Measurements from ENCODE around the gene DSC3. TPM values are rescaled to one million over a fixed set of nuclear protein-coding genes. Genes with fewer than 3 reads are reported as not detected.

The DSC3 gene
- total RNA-seq, 2 experiments from 2014 or later = not detected

DNA sequence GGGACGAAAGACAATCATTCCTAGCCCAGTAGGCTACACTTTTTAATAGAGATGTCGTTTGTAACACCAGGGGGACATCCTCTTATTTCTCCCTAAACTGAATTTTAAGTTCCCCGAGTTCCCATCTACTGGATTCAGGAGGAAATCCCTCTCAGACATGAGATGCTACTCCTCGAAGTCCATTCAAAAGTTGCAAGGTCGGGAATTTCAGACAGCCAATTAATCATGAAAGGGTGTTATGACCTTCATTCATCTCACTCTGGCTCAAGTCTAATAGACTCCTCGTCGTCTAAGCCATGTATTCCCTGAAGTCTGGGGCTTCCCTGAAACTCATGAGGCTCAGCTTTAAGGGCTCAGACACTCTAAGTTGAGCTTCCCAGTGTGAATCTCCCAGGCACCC, 1.2 kb upstream of the DSC3 start:
- no peaks in the 10 kb centered on the region for H3K9me3 ChIP-seq (ENCODE audit: low read length)
- H4K20me1 ChIP-seq (ENCODE audit: insufficient read depth, low read length) = no peaks in the 10 kb centered on the region
- no peaks in the 10 kb centered on the region for H3K36me3 ChIP-seq (ENCODE audit: insufficient read depth, low read length)
- H3K9me2 ChIP-seq (ENCODE audit: insufficient read depth, low read length) = no peaks in the 10 kb centered on the region
- no peaks in the 10 kb centered on the region for H3K79me2 ChIP-seq (ENCODE audit: insufficient read depth, low read depth, low read length)
- ChIA-PET CTCF (ENCODE audit: unreplicated experiment) (no interaction called here), POLR2A (interaction anchor here (1.1 kb wide), 1 partner anchor 19 kb away, joined by 3 read pairs; no protein-coding TSS in a partner anchor)
- H3K4me1 ChIP-seq (ENCODE audit: insufficient read depth, low read length, poor library complexity, severe bottlenecking) = no peaks in the 10 kb centered on the region
- H3K4me2 ChIP-seq (ENCODE audit: low read length) = no peak overlapping the region
- H3K27ac ChIP-seq (ENCODE audit: low read depth, low read length, poor library complexity, severe bottlenecking) = no peak overlapping the region
- no TSS peak for BruUV-seq (replicated peaks)
- TF ChIP-seq, protein P1, sequence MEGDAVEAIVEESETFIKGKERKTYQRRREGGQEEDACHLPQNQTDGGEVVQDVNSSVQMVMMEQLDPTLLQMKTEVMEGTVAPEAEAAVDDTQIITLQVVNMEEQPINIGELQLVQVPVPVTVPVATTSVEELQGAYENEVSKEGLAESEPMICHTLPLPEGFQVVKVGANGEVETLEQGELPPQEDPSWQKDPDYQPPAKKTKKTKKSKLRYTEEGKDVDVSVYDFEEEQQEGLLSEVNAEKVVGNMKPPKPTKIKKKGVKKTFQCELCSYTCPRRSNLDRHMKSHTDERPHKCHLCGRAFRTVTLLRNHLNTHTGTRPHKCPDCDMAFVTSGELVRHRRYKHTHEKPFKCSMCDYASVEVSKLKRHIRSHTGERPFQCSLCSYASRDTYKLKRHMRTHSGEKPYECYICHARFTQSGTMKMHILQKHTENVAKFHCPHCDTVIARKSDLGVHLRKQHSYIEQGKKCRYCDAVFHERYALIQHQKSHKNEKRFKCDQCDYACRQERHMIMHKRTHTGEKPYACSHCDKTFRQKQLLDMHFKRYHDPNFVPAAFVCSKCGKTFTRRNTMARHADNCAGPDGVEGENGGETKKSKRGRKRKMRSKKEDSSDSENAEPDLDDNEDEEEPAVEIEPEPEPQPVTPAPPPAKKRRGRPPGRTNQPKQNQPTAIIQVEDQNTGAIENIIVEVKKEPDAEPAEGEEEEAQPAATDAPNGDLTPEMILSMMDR (conservative IDR thresholded peaks at IDR 0.05; ENCODE audit: low read length) = no peak
- TF ChIP-seq EZH2phosphoT487 (IDR thresholded peaks at IDR 0.05; ENCODE audit: borderline replicate concordance, low read depth, low read length) = no peak
- intact Hi-C loops (cut with micrococcal nuclease; ENCODE audit: unreplicated experiment) = no loop called here
- no peak overlapping the region for H3K4me3 ChIP-seq (ENCODE audit: low read depth, low read length, poor library complexity, severe bottlenecking)
- DNase-seq (ENCODE audit: low spot score) = no peak
- H2AFZ ChIP-seq (ENCODE audit: low read length) = no peak overlapping the region

DNA sequence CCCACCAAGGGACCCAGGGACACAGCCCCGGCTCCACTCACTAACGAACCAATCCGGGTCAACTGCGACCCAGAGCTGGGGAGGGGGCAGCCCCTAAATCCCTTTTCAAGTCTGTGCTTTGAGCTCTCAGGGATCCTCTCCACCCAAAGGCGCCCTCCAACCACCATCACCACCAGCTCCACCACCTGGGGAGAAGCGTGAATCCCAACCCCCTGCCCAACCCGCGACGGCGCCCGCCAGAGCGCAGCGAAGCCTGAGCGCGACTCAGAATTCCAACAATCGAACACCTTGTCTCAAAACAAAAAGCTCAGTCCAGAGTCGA, 497 bp downstream of the DSC3 start:
- Histone ChIP-seq H3K9me3 (ENCODE audit: low read length) (no peaks in the 10 kb centered on the region), H3K4me1 (ENCODE audit: insufficient read depth, low read length, poor library complexity, severe bottlenecking) (no peaks in the 10 kb centered on the region), H4K20me1 (ENCODE audit: insufficient read depth, low read length) (no peaks in the 10 kb centered on the region), H3K79me2 (ENCODE audit: insufficient read depth, low read depth, low read length) (no peaks in the 10 kb centered on the region), H3K27ac (ENCODE audit: low read depth, low read length, poor library complexity, severe bottlenecking) (no peak overlapping the region), H3K4me3 (ENCODE audit: low read depth, low read length, poor library complexity, severe bottlenecking) (no peak overlapping the region), H2AFZ (ENCODE audit: low read length) (no peak overlapping the region), H3K4me2 (ENCODE audit: low read length) (no peak overlapping the region), H3K36me3 (ENCODE audit: insufficient read depth, low read length) (no peaks in the 10 kb centered on the region), H3K9me2 (ENCODE audit: insufficient read depth, low read length) (no peaks in the 10 kb centered on the region)
- TF ChIP-seq, protein P1 (conservative IDR thresholded peaks at IDR 0.05; ENCODE audit: low read length) = no peak
- BruUV-seq (replicated peaks) = no TSS peak
- POLR2A ChIA-PET = no interaction called here
- intact Hi-C loops (cut with micrococcal nuclease; ENCODE audit: unreplicated experiment) = no loop called here
- no peak for DNase-seq (ENCODE audit: low spot score)
- CTCF ChIA-PET (ENCODE audit: unreplicated experiment) = no interaction called here

DNA sequence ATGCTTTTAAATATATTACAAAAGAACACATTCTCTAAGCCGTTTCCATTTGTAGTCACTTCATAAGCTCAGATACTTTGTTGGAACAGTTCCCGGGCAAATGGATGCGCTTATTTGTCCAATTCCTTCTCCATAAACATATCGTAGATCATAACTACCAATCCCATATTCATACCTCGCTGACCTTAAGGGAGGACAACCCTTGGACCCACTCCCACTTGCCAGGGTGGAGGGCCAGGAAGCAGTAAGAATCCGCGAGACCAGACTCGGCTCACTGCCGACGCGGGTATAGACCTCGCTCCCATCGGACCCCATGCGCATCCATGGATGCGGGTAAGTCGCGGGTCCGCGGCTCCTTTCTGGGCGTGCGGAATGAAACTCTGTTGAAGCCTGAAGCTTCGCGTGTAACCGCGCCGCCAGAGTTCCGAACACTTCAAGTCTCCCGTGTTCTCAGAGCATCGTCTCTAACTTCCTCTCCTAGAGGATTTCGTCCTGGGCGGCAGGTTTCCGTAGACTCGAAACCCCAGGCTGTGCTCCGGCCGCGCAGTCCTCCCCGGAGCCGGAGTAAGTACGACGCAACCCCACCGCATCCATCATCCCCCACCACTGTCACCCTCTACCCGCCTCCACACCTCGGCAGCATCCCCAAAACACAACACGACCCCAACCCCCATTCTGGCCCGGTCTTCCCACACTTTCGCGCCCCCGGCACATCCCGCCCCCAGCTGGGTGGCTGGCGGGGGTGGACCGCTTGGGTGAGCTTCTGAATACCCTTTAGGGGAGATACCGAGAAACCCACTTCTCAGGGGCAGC, 1.1 kb downstream of the DSC3 start:
- no peak overlapping the region for H3K4me2 ChIP-seq (ENCODE audit: low read length)
- no peak for DNase-seq (ENCODE audit: low spot score)
- CTCF ChIA-PET (ENCODE audit: unreplicated experiment) = no interaction called here

More for the DNA sequence above, 1.1 kb downstream of the DSC3 start:
- intact Hi-C loops (cut with micrococcal nuclease; ENCODE audit: unreplicated experiment) = no loop called here
- TF ChIP-seq, protein P1 (conservative IDR thresholded peaks at IDR 0.05; ENCODE audit: low read length) = no peak
- no peak for TF ChIP-seq EZH2phosphoT487 (IDR thresholded peaks at IDR 0.05; ENCODE audit: borderline replicate concordance, low read depth, low read length)
- Histone ChIP-seq H3K36me3 (ENCODE audit: insufficient read depth, low read length) (no peaks in the 10 kb centered on the region), H2AFZ (ENCODE audit: low read length) (no peak overlapping the region), H3K9me2 (ENCODE audit: insufficient read depth, low read length) (no peaks in the 10 kb centered on the region), H3K79me2 (ENCODE audit: insufficient read depth, low read depth, low read length) (no peaks in the 10 kb centered on the region), H3K9me3 (ENCODE audit: low read length) (no peaks in the 10 kb centered on the region), H3K4me1 (ENCODE audit: insufficient read depth, low read length, poor library complexity, severe bottlenecking) (no peaks in the 10 kb centered on the region), H3K4me3 (ENCODE audit: low read depth, low read length, poor library complexity, severe bottlenecking) (no peak overlapping the region), H4K20me1 (ENCODE audit: insufficient read depth, low read length) (no peaks in the 10 kb centered on the region), H3K27ac (ENCODE audit: low read depth, low read length, poor library complexity, severe bottlenecking) (no peak overlapping the region)
- BruUV-seq (replicated peaks) = no TSS peak
- POLR2A ChIA-PET = no interaction called here

All from OCI-LY7 (cell line).